ENCODE results near the gene VPREB3.
"Not testable (repeated sequence)": the region's sequence is repeated elsewhere in the genome, so short reads cannot be mapped to it uniquely, and the experiment has no call there.

Gene VPREB3

DNA sequence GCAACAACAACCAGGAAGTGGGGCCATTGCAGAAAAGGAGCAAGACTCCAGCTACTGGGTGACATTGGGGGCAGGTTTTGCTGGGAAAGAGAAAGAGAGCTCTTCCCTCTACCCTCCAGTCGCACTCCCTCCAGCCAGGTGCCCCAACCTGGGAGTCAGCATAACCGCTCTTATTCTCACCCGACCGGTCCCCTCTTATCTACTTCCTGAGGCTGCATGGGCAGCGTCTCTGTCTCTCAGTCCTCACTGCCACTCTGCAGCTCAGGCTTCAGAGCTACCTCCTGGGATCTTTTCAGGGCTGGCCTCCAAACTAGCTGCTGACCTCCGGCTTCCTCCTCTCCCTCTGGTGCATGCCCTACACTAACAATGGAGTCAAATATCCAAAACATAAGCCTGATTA, 8.4 kb downstream of the VPREB3 start:
- Histone ChIP-seq H3K9ac (ENCODE audit: low read length) (no peak overlapping the region), H3K4me1 (ENCODE audit: control insufficient read depth, low read depth, low read length) (no peaks in the 10 kb centered on the region), H3K9me3 (ENCODE audit: control insufficient read depth, low read depth, low read length) (no peaks in the 10 kb centered on the region), H3K27me3 (ENCODE audit: control insufficient read depth, insufficient read depth, low read length) (no peaks in the 10 kb centered on the region), H3K4me3 (ENCODE audit: low read length) (no peak overlapping the region), H3K36me3 (ENCODE audit: control insufficient read depth, low read depth, low read length) (peaks cover 16% of the 10 kb centered on the region), H3K27ac (ENCODE audit: low read length) (no peak overlapping the region)

GRCh38 chr22:23744485-23744884, 9.7 kb downstream of the VPREB3 start:
- H3K4me3 ChIP-seq (ENCODE audit: low read length) = no peak overlapping the region
- H3K4me1 ChIP-seq (ENCODE audit: control insufficient read depth, low read depth, low read length) = no peaks in the 10 kb centered on the region
- no peak overlapping the region for H3K27ac ChIP-seq (ENCODE audit: low read length)
- H3K36me3 ChIP-seq (ENCODE audit: control insufficient read depth, low read depth, low read length) = peaks cover 16% of the 10 kb centered on the region
- no peaks in the 10 kb centered on the region for H3K27me3 ChIP-seq (ENCODE audit: control insufficient read depth, insufficient read depth, low read length)
- no peaks in the 10 kb centered on the region for H3K9me3 ChIP-seq (ENCODE audit: control insufficient read depth, low read depth, low read length)
- H3K9ac ChIP-seq (ENCODE audit: low read length) = no peak overlapping the region

- Histone ChIP-seq H3K4me1 (ENCODE audit: control insufficient read depth, low read depth, low read length) (no peaks in the 10 kb centered on the region), H3K27ac (ENCODE audit: low read length) (no peak overlapping the region), H3K9me3 (ENCODE audit: control insufficient read depth, low read depth, low read length) (no peaks in the 10 kb centered on the region), H3K27me3 (ENCODE audit: control insufficient read depth, insufficient read depth, low read length) (no peaks in the 10 kb centered on the region), H3K4me3 (ENCODE audit: low read length) (no peak overlapping the region), H3K36me3 (ENCODE audit: control insufficient read depth, low read depth, low read length) (peaks cover 16% of the 10 kb centered on the region), H3K9ac (ENCODE audit: low read length) (no peak overlapping the region)
These were observed 10.2 kb downstream of the VPREB3 start for GRCh38 chr22:23744001-23744400.

GRCh38 chr22:23743303-23743705, 10.9 kb downstream of the VPREB3 start:
- Histone ChIP-seq H3K36me3 (ENCODE audit: control insufficient read depth, low read depth, low read length) (peaks cover 16% of the 10 kb centered on the region), H3K27ac (ENCODE audit: low read length) (no peak overlapping the region), H3K27me3 (ENCODE audit: control insufficient read depth, insufficient read depth, low read length) (no peaks in the 10 kb centered on the region), H3K9me3 (ENCODE audit: control insufficient read depth, low read depth, low read length) (no peaks in the 10 kb centered on the region), H3K4me3 (ENCODE audit: low read length) (no peak overlapping the region), H3K4me1 (ENCODE audit: control insufficient read depth, low read depth, low read length) (no peaks in the 10 kb centered on the region), H3K9ac (ENCODE audit: low read length) (no peak overlapping the region)

- no peaks in the 10 kb centered on the region for H3K27me3 ChIP-seq (ENCODE audit: control insufficient read depth, insufficient read depth, low read length)
- H3K4me3 ChIP-seq (ENCODE audit: low read length) = no peak overlapping the region
- no peak overlapping the region for H3K27ac ChIP-seq (ENCODE audit: low read length)
- H3K9ac ChIP-seq (ENCODE audit: low read length) = no peak overlapping the region
- H3K9me3 ChIP-seq (ENCODE audit: control insufficient read depth, low read depth, low read length) = no peaks in the 10 kb centered on the region
- no peaks in the 10 kb centered on the region for H3K4me1 ChIP-seq (ENCODE audit: control insufficient read depth, low read depth, low read length)
- H3K36me3 ChIP-seq (ENCODE audit: control insufficient read depth, low read depth, low read length) = peaks cover 16% of the 10 kb centered on the region
These were observed 11.5 kb downstream of the VPREB3 start for GRCh38 chr22:23742505-23743264.

GRCh38 chr22:23737696-23738095, 16.5 kb downstream of the VPREB3 start:
- H3K27ac ChIP-seq (ENCODE audit: low read length) = no peak overlapping the region
- H3K9ac ChIP-seq (ENCODE audit: low read length) = no peak overlapping the region
- H3K27me3 ChIP-seq (ENCODE audit: control insufficient read depth, insufficient read depth, low read length) = no peaks in the 10 kb centered on the region
- no peaks in the 10 kb centered on the region for H3K9me3 ChIP-seq (ENCODE audit: control insufficient read depth, low read depth, low read length)
- H3K4me1 ChIP-seq (ENCODE audit: control insufficient read depth, low read depth, low read length) = no peaks in the 10 kb centered on the region
- H3K36me3 ChIP-seq (ENCODE audit: control insufficient read depth, low read depth, low read length) = no peaks in the 10 kb centered on the region
- no peak overlapping the region for H3K4me3 ChIP-seq (ENCODE audit: low read length)

GRCh38 chr22:23728108-23728507, 26.1 kb downstream of the VPREB3 start:
- H3K9me3 ChIP-seq (ENCODE audit: control insufficient read depth, low read depth, low read length); H3K4me1 ChIP-seq (ENCODE audit: control insufficient read depth, low read depth, low read length); H3K27me3 ChIP-seq (ENCODE audit: control insufficient read depth, insufficient read depth, low read length); H3K9ac ChIP-seq (ENCODE audit: low read length); H3K36me3 ChIP-seq (ENCODE audit: control insufficient read depth, low read depth, low read length); H3K4me3 ChIP-seq (ENCODE audit: low read length); H3K27ac ChIP-seq (ENCODE audit: low read length): not testable (repeated sequence)

DNA sequence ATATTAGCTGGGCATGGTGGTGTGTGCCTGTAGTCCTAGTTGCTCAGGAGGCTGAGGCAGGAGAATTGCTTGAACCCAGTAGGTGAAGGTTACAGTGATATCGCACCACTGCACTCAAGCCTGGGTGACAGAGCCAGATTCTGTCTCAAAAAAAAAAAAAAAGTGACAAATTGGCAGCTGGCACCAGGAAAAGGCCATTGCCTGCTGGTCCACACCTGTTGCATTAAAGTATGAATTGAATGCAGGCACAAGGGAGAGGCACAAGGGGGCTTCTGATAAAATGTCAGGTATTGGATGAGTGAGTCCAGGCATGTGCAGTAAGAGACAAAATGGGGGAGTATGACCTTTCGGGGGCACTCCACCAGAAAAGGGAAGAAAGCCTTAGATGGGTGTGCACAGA, 31.5 kb downstream of the VPREB3 start:
- Histone ChIP-seq H3K27ac (ENCODE audit: low read length) (no peak overlapping the region), H3K4me3 (ENCODE audit: low read length) (no peak overlapping the region), H3K4me1 (ENCODE audit: control insufficient read depth, low read depth, low read length) (no peaks in the 10 kb centered on the region), H3K9ac (ENCODE audit: low read length) (no peak overlapping the region), H3K27me3 (ENCODE audit: control insufficient read depth, insufficient read depth, low read length) (no peaks in the 10 kb centered on the region), H3K9me3 (ENCODE audit: control insufficient read depth, low read depth, low read length) (no peaks in the 10 kb centered on the region), H3K36me3 (ENCODE audit: control insufficient read depth, low read depth, low read length) (no peaks in the 10 kb centered on the region)

- H3K9me3 ChIP-seq (ENCODE audit: control insufficient read depth, low read depth, low read length) = no peaks in the 10 kb centered on the region
- H3K9ac ChIP-seq (ENCODE audit: low read length) = no peak overlapping the region
- no peaks in the 10 kb centered on the region for H3K4me1 ChIP-seq (ENCODE audit: control insufficient read depth, low read depth, low read length)
- no peak overlapping the region for H3K27ac ChIP-seq (ENCODE audit: low read length)
- no peaks in the 10 kb centered on the region for H3K27me3 ChIP-seq (ENCODE audit: control insufficient read depth, insufficient read depth, low read length)
- H3K4me3 ChIP-seq (ENCODE audit: low read length) = no peak overlapping the region
- H3K36me3 ChIP-seq (ENCODE audit: control insufficient read depth, low read depth, low read length) = no peaks in the 10 kb centered on the region
These were observed 32.1 kb downstream of the VPREB3 start for GRCh38 chr22:23722160-23722559.

DNA sequence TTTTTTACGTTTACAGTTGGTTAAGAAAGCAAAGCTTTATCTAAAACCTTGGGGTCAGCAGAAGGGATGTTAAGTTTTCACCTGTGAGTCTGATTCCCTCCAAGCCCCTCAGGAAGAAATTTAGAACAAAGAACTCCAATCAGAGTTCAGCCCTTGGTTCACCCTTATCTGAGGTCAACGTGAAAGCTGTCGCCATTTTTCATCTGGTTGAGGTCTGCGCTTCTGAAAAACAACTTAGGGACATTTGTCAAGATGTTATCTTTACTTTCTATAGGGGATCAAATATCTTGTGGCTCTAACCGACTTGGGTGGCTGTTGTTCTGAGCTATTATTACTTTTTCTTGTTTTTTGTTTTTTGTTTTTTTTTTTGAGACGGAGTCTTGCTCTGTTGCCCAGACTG, 33.4 kb downstream of the VPREB3 start:
- no peak overlapping the region for H3K4me3 ChIP-seq (ENCODE audit: low read length)
- H3K9ac ChIP-seq (ENCODE audit: low read length) = no peak overlapping the region
- H3K9me3 ChIP-seq (ENCODE audit: control insufficient read depth, low read depth, low read length) = no peaks in the 10 kb centered on the region
- H3K36me3 ChIP-seq (ENCODE audit: control insufficient read depth, low read depth, low read length) = no peaks in the 10 kb centered on the region
- no peak overlapping the region for H3K27ac ChIP-seq (ENCODE audit: low read length)
- H3K27me3 ChIP-seq (ENCODE audit: control insufficient read depth, insufficient read depth, low read length) = no peaks in the 10 kb centered on the region
- no peaks in the 10 kb centered on the region for H3K4me1 ChIP-seq (ENCODE audit: control insufficient read depth, low read depth, low read length)

- Histone ChIP-seq H3K9me3 (ENCODE audit: control insufficient read depth, low read depth, low read length) (no peaks in the 10 kb centered on the region), H3K4me3 (ENCODE audit: low read length) (no peak overlapping the region), H3K36me3 (ENCODE audit: control insufficient read depth, low read depth, low read length) (peaks cover 11% of the 10 kb centered on the region), H3K4me1 (ENCODE audit: control insufficient read depth, low read depth, low read length) (no peaks in the 10 kb centered on the region), H3K27ac (ENCODE audit: low read length) (no peak overlapping the region), H3K27me3 (ENCODE audit: control insufficient read depth, insufficient read depth, low read length) (no peaks in the 10 kb centered on the region), H3K9ac (ENCODE audit: low read length) (no peak overlapping the region)
These were observed 35.7 kb downstream of the VPREB3 start for GRCh38 chr22:23718371-23719165.
